ENCODE measurements around the gene SNORC.

- TF ChIP-seq PBX3 (CRISPR knock-in tag; IDR thresholded peaks at IDR 0.05; ENCODE audit: borderline replicate concordance) (no peak), CTCF (CRISPR knock-in tag; IDR thresholded peaks at IDR 0.05) (no peak), ZNF205 (CRISPR knock-in tag; IDR thresholded peaks at IDR 0.05) (no peak), POLR2AphosphoS2 (IDR thresholded peaks at IDR 0.05; ENCODE audit: low read depth, low read length) (no peak), ZBTB33 (CRISPR knock-in tag; IDR thresholded peaks at IDR 0.05) (no peak), MED1 (CRISPR knock-in tag; IDR thresholded peaks at IDR 0.05) (no peak), ZNF318 (CRISPR knock-in tag; IDR thresholded peaks at IDR 0.05) (no peak), DPF2 (CRISPR knock-in tag; IDR thresholded peaks at IDR 0.05; ENCODE audit: borderline replicate concordance, low read depth) (no peak), CHD2 (IDR thresholded peaks at IDR 0.05; ENCODE audit: low read depth, low read length) (no peak)
Observed at GRCh38 chr2:232883116-232883721, 13.2 kb downstream of the SNORC start.
